Neural cell (in vitro differentiated cells): ENCODE results near the gene TENM3.

Experiments
- CTCF ChIP-seq: fragments of 450-650 bp; IDR thresholded peaks from 2 replicates; pipeline ENCODE4 v1.5.1; 2014; ENCODE audit warnings: antibody characterized with exemption, mild to moderate bottlenecking, moderate library complexity; ENCODE audit not compliant: poor library complexity, severe bottlenecking
- EP300 ChIP-seq: fragments of 450-650 bp; conservative IDR thresholded peaks from 2 replicates; pipeline ENCODE4 v1.6.1; 2014; ENCODE audit warnings: antibody characterized with exemption, mild to moderate bottlenecking, moderate library complexity; ENCODE audit not compliant: poor library complexity, severe bottlenecking
- EZH2 ChIP-seq: fragments of 200-600, 300-800 bp; shearing (Covaris generic), sonication (generic); IDR thresholded peaks from 2 replicates; pipeline ENCODE4 v1.6.1; 2014; ENCODE audit warnings: antibody characterized with exemption, low read length, borderline replicate concordance, mild to moderate bottlenecking; ENCODE audit not compliant: insufficient read depth, poor library complexity, severe bottlenecking
- MXI1 ChIP-seq: fragments of 450-650 bp; conservative IDR thresholded peaks from 2 replicates; pipeline ENCODE4 v1.6.1; 2014; ENCODE audit warnings: antibody characterized with exemption, mild to moderate bottlenecking; ENCODE audit not compliant: poor library complexity, severe bottlenecking
- POLR2AphosphoS5 ChIP-seq: IDR thresholded peaks from 2 replicates; pipeline ENCODE4 v1.6.1; 2012
- RAD21 ChIP-seq: fragments of 450-650 bp; conservative IDR thresholded peaks from 2 replicates; pipeline ENCODE4 v1.6.1; 2014; ENCODE audit warnings: antibody characterized with exemption, mild to moderate bottlenecking, moderate library complexity
- REST ChIP-seq: IDR thresholded peaks from 2 replicates; pipeline ENCODE4 v1.6.1; 2012; ENCODE audit warnings: borderline replicate concordance
- SMC3 ChIP-seq: fragments of 450-650 bp; conservative IDR thresholded peaks from 2 replicates; pipeline ENCODE4 v1.6.1; 2014; ENCODE audit warnings: antibody characterized with exemption, mild to moderate bottlenecking, moderate library complexity; ENCODE audit not compliant: poor library complexity
- TAF1 ChIP-seq: IDR thresholded peaks from 2 replicates; pipeline ENCODE4 v1.6.1; 2012; ENCODE audit warnings: low read depth

- TF ChIP-seq CTCF = no peak
- TF ChIP-seq EZH2 = no peak
- no peak for TF ChIP-seq REST
- no peak for TF ChIP-seq RAD21
- TF ChIP-seq SMC3 = no peak
- no peak for TF ChIP-seq POLR2AphosphoS5
- no peak for TF ChIP-seq EP300
- no peak for TF ChIP-seq TAF1
- no peak for TF ChIP-seq MXI1
Observed at GRCh38 chr4:182261651-182262223, 18.5 kb downstream of the TENM3 start.
